NCI-H748 (cell line): ENCODE data around the gene PXK.
"Not testable (repeated sequence)": the region's sequence is repeated elsewhere in the genome, so short reads cannot be mapped to it uniquely, and the experiment has no call there.

ENCODE experiments used
- DNase-seq: peaks from one replicate; lab custom pipeline; 2025; ENCODE audit not compliant: unreplicated experiment; lab: John Stamatoyannopoulos, UW

The PXK gene

DNA sequence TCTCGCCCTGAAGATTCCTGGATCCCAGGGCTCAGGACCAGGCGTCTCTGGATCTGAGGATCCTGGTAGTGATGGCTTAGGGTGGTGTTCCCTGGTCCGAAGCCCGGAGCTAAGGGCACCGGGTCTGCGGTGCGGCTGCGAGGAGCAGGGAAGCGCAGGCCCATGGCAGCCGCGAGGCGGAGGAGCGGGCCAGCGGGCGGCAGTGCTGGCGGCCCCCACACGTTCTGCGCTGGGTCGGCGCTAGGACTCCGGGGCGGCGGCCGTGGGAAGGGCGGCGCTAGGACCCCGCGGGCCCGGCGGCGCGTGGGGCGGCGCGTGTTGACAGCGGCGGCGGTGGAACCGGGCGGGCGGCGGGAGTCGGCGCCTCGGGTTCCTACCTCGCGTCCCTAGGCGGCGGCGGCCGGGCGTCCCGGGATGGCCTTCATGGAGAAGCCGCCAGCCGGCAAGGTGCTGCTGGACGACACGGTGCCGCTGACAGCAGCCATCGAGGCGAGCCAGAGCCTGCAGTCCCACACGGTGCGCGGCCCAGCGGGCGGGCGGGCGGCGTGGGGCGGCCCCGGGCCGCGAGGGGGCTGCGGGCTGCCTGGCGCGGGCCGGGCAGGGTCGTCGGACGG, at the start of gene PXK:
TSS of gene PXK (plus strand) at position 318 of the 614 bp plus-strand sequence. CDS start at position 415, 97 bp downstream.
- DNase-seq, result peak; percentile 69

- DNase-seq, result no peak
These were observed 47.4 kb upstream of the PXK start for GRCh38 chr3:58285334-58285733.

- DNase-seq, result no peak
These were observed 45.3 kb upstream of the PXK start for GRCh38 chr3:58287354-58287753.

DNA sequence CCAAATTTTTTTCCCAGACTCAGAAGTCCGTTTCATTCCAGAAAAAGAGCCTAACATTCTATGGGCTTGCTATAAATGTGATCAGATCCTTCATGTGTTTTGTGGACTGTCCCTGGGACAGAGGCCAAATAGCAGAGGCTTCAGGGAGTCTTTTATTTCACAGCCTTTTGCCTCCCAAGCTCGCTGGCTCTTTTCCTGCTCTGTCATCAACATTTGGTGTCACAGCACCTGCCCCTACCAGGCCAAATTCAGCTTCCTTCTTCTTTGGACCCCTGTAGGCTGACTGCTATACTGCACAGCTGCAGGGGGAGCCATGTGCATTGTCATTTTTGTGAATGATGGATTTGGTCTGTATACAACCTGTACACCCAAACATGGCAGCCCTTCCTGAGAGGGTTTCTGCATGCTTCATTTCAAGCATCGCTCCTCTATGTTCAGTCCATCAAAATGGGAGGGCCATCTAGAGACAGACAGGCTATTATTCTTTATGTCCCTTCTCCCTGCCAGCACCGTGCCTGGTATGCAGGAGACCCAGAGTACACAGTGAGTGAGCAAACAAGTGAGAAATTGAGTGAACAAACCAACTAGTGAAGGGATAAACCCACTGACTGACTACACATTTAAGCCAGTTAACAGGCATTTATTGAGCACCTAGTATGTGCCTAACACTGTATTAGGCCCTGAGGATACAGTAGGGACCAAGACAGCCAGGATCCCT, 44.5 kb upstream of the PXK start:
- DNase-seq, result no peak

GRCh38 chr3:58288964-58289613, 43.6 kb upstream of the PXK start:
- not testable (repeated sequence) for DNase-seq

- DNase-seq, result not testable (repeated sequence)
These were observed 42.2 kb upstream of the PXK start for GRCh38 chr3:58290446-58290845.

- no peak for DNase-seq
These were observed 40.9 kb upstream of the PXK start for GRCh38 chr3:58291671-58292338.

GRCh38 chr3:58292866-58293265, 39.8 kb upstream of the PXK start:
- no peak for DNase-seq

GRCh38 chr3:58293516-58293915, 39.2 kb upstream of the PXK start:
- no peak for DNase-seq

DNA sequence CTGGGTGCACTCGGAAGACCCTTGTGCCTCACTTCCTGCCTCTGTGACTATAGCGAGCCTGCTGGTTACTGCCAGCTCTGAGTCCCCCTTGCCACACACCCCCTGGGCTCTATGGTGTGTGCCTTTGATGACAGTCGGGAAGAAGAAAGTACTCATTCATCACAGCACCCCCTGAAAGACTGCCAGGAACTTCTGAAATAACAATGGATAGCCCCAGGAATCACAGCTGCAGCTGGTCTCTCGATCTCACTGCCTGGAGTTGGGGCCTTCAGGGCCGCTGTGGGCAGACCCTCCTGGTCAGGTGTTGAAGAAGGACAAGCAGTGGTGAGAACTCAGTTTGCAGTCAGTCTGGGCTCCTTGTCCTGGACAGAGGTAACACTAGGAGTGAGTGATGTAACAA, 36.4 kb upstream of the PXK start:
- DNase-seq, result no peak

- DNase-seq, result no peak
These were observed 35.8 kb upstream of the PXK start for GRCh38 chr3:58296843-58297242.

DNA sequence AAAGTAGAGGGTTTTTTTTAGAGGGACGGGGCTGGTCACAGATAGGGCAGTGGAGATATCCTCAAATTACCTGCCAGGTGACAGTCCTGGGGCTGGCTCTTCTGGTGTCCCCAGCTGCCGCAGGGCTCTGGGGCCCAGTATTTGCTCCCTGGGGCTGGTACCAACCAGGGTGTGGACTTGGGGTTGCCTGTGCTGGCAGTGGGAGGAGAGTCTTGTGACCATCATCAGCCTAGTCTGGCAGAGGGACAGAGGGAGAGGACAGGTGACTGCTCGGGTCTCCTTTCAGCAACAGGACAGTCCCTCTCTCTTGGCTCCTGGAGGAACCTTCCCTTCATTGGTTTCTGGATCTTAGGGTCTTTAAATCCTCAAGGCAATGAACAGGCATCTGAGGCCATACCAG, 34.5 kb upstream of the PXK start:
- DNase-seq, result no peak

DNA sequence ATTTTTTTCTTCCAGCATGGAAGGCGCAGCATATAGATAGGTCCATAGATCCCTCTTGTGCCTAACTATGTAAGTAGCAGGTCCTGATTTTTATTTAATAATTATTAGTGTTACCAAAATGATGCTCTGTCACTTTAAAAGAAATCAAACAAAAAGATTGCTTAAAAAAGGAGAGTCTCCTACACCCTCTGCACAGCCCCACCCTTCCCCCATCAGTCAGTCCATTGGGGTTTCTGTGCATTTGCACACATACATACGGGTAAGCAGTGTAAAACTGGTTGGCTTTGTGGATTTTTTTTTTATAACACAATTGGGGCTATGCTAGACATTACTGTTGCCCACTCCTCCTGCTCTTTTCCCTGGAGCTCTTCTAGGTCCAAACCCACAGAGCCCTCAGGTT, 33.6 kb upstream of the PXK start:
- DNase-seq, result no peak

GRCh38 chr3:58299839-58300516, 32.7 kb upstream of the PXK start:
- DNase-seq, result no peak

- DNase-seq, result peak; percentile 93
These were observed 26.6 kb upstream of the PXK start, which contains the start of the genes HTD2 and RPP14 for GRCh38 chr3:58305882-58306711. Gene HTD2, plus strand, starts transcription at chr3:58306520. Its CDS starts 11,094 bp downstream, at chr3:58317614. Gene RPP14, plus strand, starts transcription at chr3:58306245. Its CDS starts 4,085 bp downstream, at chr3:58310330.

DNA sequence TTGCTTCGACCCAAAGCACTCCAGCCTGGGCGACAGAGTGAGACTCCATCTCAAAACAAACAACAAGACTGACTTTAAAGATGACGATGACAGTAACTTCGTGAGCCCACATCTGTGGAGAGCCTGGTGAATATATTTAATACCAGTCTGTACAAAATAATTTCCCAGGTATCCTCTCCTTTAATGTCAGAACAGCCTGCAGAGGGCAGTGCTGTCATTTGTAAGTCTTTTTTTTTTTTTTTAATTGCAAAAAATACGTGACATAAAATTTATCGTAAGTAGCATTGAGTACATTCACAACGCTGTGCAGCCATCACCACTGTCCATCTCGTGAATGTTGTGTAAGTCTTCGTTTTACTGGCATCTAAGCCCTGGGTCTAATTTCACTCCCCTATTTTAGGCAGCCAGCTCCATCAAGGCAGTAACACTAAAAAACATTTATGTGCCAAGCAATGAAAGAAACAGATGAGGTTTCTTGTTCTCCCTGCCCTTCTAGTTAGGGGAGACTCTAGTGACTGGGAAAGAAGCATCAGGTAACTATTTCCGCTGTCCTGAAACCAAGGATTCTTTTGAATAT, 25.0 kb upstream of the PXK start:
- peak; percentile 47 for DNase-seq

- DNase-seq, result no peak
These were observed 24.0 kb upstream of the PXK start for GRCh38 chr3:58308728-58309127.

GRCh38 chr3:58317811-58318210, 14.9 kb upstream of the PXK start:
- DNase-seq, result no peak

DNA sequence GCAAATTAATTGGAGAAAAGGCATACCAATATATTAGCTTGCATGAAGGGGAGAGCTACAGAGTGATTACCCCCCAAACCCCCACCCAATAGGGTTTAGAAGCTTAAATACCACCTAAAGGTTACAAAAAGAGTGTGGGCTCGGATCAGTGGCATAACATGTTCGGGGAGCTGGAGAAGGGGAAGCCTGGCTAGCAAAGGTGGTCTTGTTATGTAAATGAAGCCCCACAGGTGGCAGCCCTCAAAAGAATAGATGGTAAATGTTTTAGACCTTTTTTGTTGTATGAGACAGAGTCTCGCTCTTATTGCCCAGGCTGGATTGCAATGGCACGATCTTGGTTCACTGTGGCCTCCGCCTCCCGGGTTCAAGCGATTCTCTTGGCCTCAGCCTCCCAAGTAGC, 10.9 kb upstream of the PXK start:
- DNase-seq, result no peak

DNA sequence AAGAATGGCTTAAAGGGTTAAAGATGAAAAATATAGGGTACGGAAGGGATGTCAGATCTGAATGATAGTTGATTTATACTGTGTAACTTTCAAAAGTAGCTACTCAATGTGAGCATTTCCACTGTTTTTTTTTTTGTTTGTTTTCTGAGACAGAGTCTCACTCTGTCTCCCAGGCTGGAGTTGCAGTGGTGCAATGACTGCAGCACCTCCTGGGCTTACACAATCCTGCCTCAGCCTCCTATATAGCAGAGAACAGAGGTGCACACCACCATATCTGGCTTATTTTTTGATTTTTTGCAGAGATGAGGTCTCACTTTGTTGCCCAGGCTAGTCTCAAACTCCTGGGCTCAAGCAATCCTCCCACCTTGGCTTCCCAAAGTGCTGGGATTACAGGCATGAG, 9.9 kb upstream of the PXK start:
- no peak for DNase-seq
